SK-N-SH treated with all-trans-retinoic acid at 6 μM for 48 hours (cell line): ENCODE data around the gene RETSAT.

ENCODE experiments used
- ATAC-seq: fragments of 200-7000 bp; cut with Tn5 transposase; 3 replicates; pipeline ENCODE4 v1.9.1; 2020; ENCODE audit warnings: mild to moderate bottlenecking, moderate library complexity
- ARNTL ChIP-seq: fragments of 450-650 bp; formaldehyde crosslinking; IDR thresholded peaks from 2 replicates; pipeline ENCODE4 v1.5.0; 2020; ENCODE audit warnings: low read depth, mild to moderate bottlenecking, moderate library complexity, borderline replicate concordance
- BACH2 ChIP-seq: fragments of 250-450 bp; sonication (Bioruptor Pico); IDR thresholded peaks from 2 replicates; pipeline ENCODE4 v1.9.0; 2021; ENCODE audit warnings: mild to moderate bottlenecking, borderline replicate concordance
- CSDC2 ChIP-seq: fragments of 250-450 bp; sonication (Bioruptor Pico); IDR thresholded peaks from 2 replicates; pipeline ENCODE4 v1.5.0; 2020; ENCODE audit warnings: mild to moderate bottlenecking, moderate library complexity
- ESRRG ChIP-seq: fragments of 250-450 bp; sonication (Bioruptor Pico); IDR thresholded peaks from 2 replicates; pipeline ENCODE4 v1.6.1; 2021; ENCODE audit warnings: mild to moderate bottlenecking
- GLIS3 ChIP-seq: fragments of 250-450 bp; sonication (Bioruptor Pico); IDR thresholded peaks from 2 replicates; pipeline ENCODE4 v1.5.0; 2020; ENCODE audit warnings: mild to moderate bottlenecking, moderate library complexity
- ISL1 ChIP-seq: fragments of 250-450 bp; sonication (Bioruptor Pico); IDR thresholded peaks from 2 replicates; pipeline ENCODE4 v2.1.2; 2022; ENCODE audit warnings: mild to moderate bottlenecking, moderate library complexity
- PPARA ChIP-seq: fragments of 250-450 bp; sonication (Bioruptor Pico); IDR thresholded peaks from 2 replicates; pipeline ENCODE4 v1.5.0; 2020; ENCODE audit warnings: mild to moderate bottlenecking, borderline replicate concordance
- RARB ChIP-seq: fragments of 250-450 bp; sonication (Bioruptor Pico); IDR thresholded peaks from 2 replicates; pipeline ENCODE4 v1.8.0; 2021; ENCODE audit warnings: mild to moderate bottlenecking, moderate library complexity
- SNAI2 ChIP-seq: fragments of 250-450 bp; sonication (Bioruptor Pico); IDR thresholded peaks from 2 replicates; pipeline ENCODE4 v1.5.0; 2020; ENCODE audit warnings: mild to moderate bottlenecking, moderate library complexity
- TCF4 ChIP-seq: fragments of 250-450 bp; sonication (Bioruptor Pico); IDR thresholded peaks from 2 replicates; pipeline ENCODE4 v1.8.0; 2021; ENCODE audit warnings: mild to moderate bottlenecking, moderate library complexity, borderline replicate concordance
- TOX ChIP-seq: fragments of 250-450 bp; sonication (Bioruptor Pico); IDR thresholded peaks from 2 replicates; pipeline ENCODE4 v1.8.0; 2021; ENCODE audit warnings: mild to moderate bottlenecking, moderate library complexity, borderline replicate concordance
- TSHZ2 ChIP-seq: fragments of 250-450 bp; sonication (Bioruptor Pico); IDR thresholded peaks from 2 replicates; pipeline ENCODE4 v1.5.0; 2020; ENCODE audit warnings: mild to moderate bottlenecking, moderate library complexity
- ZC3H10 ChIP-seq: fragments of 250-450 bp; sonication (Bioruptor Pico); IDR thresholded peaks from 2 replicates; pipeline ENCODE4 v1.5.1; 2021; ENCODE audit warnings: mild to moderate bottlenecking, moderate library complexity
- ZFP3 ChIP-seq: fragments of 250-450 bp; sonication (Bioruptor Pico); IDR thresholded peaks from 2 replicates; pipeline ENCODE4 v1.5.0; 2020; ENCODE audit warnings: mild to moderate bottlenecking, moderate library complexity
- ZFP30 ChIP-seq: fragments of 450-650 bp; formaldehyde crosslinking; IDR thresholded peaks from 2 replicates; pipeline ENCODE4 v1.5.0; 2022; ENCODE audit warnings: mild to moderate bottlenecking, moderate library complexity
- ZNF565 ChIP-seq: fragments of 450-650 bp; formaldehyde crosslinking; conservative IDR thresholded peaks from 2 replicates; pipeline ENCODE4 v1.5.0; 2020; ENCODE audit warnings: low read depth, mild to moderate bottlenecking, moderate library complexity
- ZNF70 ChIP-seq: fragments of 450-650 bp; formaldehyde crosslinking; IDR thresholded peaks from 2 replicates; pipeline ENCODE4 v1.5.0; 2020; ENCODE audit warnings: mild to moderate bottlenecking, moderate library complexity
- ZNF8 ChIP-seq: fragments of 450-650 bp; formaldehyde crosslinking; IDR thresholded peaks from 2 replicates; pipeline ENCODE4 v1.5.0; 2020; ENCODE audit warnings: mild to moderate bottlenecking, moderate library complexity
- TF ChIP-seq, protein P1 (sequence below): fragments of 250-450 bp; sonication (Bioruptor Pico); IDR thresholded peaks from 2 replicates; pipeline ENCODE4 v1.8.0; 2021; ENCODE audit warnings: low read depth, mild to moderate bottlenecking, moderate library complexity, borderline replicate concordance
- TF ChIP-seq, protein P2 (sequence below): fragments of 250-450 bp; sonication (Bioruptor Pico); IDR thresholded peaks from 2 replicates; pipeline ENCODE4 v1.5.1; 2021; ENCODE audit warnings: mild to moderate bottlenecking, moderate library complexity

RETSAT gene

GRCh38 chr2:85308201-85308600, 46.1 kb downstream of the RETSAT start:
- no peak for ATAC-seq
- no peak for TF ChIP-seq ZC3H10 (CRISPR knock-in tag)
- TF ChIP-seq ZFP3 (CRISPR knock-in tag) = no peak
- TF ChIP-seq ESRRG (CRISPR knock-in tag) = no peak
- TF ChIP-seq ZNF70 (CRISPR knock-in tag) = no peak
- TF ChIP-seq SNAI2 (CRISPR knock-in tag) = no peak
- TF ChIP-seq, protein P1, sequence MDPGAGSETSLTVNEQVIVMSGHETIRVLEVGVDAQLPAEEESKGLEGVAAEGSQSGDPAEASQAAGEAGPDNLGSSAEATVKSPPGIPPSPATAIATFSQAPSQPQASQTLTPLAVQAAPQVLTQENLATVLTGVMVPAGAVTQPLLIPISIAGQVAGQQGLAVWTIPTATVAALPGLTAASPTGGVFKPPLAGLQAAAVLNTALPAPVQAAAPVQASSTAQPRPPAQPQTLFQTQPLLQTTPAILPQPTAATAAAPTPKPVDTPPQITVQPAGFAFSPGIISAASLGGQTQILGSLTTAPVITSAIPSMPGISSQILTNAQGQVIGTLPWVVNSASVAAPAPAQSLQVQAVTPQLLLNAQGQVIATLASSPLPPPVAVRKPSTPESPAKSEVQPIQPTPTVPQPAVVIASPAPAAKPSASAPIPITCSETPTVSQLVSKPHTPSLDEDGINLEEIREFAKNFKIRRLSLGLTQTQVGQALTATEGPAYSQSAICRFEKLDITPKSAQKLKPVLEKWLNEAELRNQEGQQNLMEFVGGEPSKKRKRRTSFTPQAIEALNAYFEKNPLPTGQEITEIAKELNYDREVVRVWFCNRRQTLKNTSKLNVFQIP (CRISPR knock-in tag) = no peak
- TF ChIP-seq ZNF8 (CRISPR knock-in tag) = no peak
- TF ChIP-seq RARB (CRISPR knock-in tag) = no peak
- TF ChIP-seq PPARA = no peak
- TF ChIP-seq TSHZ2 = no peak
- no peak for TF ChIP-seq ZNF565 (CRISPR knock-in tag)
- no peak for TF ChIP-seq ZFP30
- TF ChIP-seq ISL1 = no peak
- no peak for TF ChIP-seq CSDC2 (CRISPR knock-in tag)
- TF ChIP-seq, all 23 proteins: peak for 0

DNA sequence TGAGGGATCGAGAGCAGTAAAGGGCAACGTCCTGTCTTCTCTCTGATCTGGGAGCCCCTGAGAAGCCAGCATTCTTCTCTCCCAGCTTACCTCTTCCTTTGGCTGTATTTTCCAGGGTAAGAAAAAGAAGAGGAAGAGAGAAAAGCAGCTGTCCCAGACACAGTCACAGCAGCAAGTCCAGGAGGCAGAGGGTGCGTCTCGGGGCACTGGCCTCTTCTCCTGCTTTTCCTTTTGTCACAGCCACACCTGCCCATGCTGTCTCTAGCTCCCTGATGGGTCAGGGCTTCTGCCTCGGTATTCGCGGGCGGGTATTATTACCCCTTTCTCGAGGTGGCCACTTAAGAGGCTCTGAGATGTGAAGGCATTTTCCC, 46.8 kb downstream of the RETSAT start:
- TF ChIP-seq ARNTL (CRISPR knock-in tag) = no peak
- no peak for TF ChIP-seq ESRRG (CRISPR knock-in tag)
- no peak for TF ChIP-seq ISL1
- no peak for TF ChIP-seq ZNF565 (CRISPR knock-in tag)
- TF ChIP-seq, protein P1 (CRISPR knock-in tag) = no peak
- TF ChIP-seq, protein P2, sequence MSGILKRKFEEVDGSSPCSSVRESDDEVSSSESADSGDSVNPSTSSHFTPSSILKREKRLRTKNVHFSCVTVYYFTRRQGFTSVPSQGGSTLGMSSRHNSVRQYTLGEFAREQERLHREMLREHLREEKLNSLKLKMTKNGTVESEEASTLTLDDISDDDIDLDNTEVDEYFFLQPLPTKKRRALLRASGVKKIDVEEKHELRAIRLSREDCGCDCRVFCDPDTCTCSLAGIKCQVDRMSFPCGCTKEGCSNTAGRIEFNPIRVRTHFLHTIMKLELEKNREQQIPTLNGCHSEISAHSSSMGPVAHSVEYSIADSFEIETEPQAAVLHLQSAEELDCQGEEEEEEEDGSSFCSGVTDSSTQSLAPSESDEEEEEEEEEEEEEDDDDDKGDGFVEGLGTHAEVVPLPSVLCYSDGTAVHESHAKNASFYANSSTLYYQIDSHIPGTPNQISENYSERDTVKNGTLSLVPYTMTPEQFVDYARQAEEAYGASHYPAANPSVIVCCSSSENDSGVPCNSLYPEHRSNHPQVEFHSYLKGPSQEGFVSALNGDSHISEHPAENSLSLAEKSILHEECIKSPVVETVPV (CRISPR knock-in tag) = no peak
- TF ChIP-seq RARB (CRISPR knock-in tag) = no peak
- TF ChIP-seq GLIS3 (CRISPR knock-in tag) = no peak
- TF ChIP-seq BACH2 (CRISPR knock-in tag) = no peak
- no peak for TF ChIP-seq PPARA
- no peak for TF ChIP-seq TCF4 (CRISPR knock-in tag)

DNA sequence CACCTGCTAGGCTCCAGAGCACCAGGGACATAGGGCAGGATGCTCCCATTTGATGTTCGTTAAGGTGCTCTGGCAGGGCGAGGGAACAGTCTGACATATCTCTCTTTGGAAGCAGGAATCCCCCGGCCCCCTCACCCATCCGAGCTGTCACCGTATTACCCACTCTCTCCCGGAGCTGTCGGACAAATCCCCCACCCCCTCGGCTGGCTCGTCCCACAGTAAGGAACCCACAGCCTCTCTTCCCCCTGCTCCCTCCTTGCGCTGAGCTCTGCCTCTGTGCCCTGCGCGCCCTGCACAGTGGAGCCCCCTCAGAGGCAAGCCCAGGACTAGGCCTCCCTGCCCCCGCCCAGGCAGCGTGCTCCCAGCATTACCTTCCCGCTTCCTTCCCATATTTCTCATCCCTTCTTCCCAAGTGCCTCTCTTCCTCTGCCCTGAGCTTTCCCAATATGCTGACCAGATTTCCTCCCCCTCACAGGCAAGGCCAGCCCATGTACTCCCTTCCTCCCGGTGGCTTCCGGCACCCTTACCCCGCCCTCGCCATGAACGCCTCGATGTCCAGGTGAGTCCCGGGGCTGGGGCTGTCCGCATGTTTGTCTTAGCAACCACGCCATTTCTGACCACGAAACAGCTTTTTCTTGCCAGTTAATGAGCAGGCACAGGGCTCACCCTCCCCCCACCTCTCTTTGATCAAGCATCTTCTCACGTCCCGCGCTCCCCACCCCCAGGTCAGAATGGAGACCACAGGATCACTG, 50.4 kb downstream of the RETSAT start:
- TF ChIP-seq CSDC2 (CRISPR knock-in tag) (no peak), ZNF8 (CRISPR knock-in tag) (no peak), TOX (CRISPR knock-in tag) (no peak), TSHZ2 (no peak)
- TF ChIP-seq, protein P1 (CRISPR knock-in tag) = no peak

More for the DNA sequence above, 46.8 kb downstream of the RETSAT start:
- no peak for ATAC-seq

More for the DNA sequence above, 50.4 kb downstream of the RETSAT start:
- ATAC-seq = no peak
